Ovary (tissue), 9 donors: Measurements from ENCODE around the gene GALNT6. TPM values are rescaled to one million over a fixed set of nuclear protein-coding genes. Genes with fewer than 3 reads are reported as not detected.

ENCODE experiments used
- DNase-seq, 5 donors: peaks; one replicate each; pipeline ENCODE4 v3.0.0-alpha.2; 2019 to 2020
- H3K27ac ChIP-seq, 2 donors: fragments of 200-600 bp; one replicate each; pipeline versions ENCODE4 v1.5.1 to v1.8.0; 2019 to 2022
- H3K27me3 ChIP-seq: fragments of 200-600 bp; one replicate; pipeline ENCODE4 v1.8.0; 2022
- H3K36me3 ChIP-seq: fragments of 200-600 bp; sonication (generic); one replicate; pipeline ENCODE4 v1.5.1; 2019
- H3K4me1 ChIP-seq: one replicate; pipeline ENCODE4 v1.8.1; 2013; ENCODE audit warnings: mild to moderate bottlenecking, moderate library complexity; ENCODE audit not compliant: insufficient read depth
- H3K4me3 ChIP-seq: fragments of 200-600 bp; sonication (generic); one replicate; pipeline ENCODE4 v1.5.1; 2017
- H3K9me3 ChIP-seq, 2 donors: fragments of 200-600 bp in 1 of 2; sonication (generic) in 1 of 2; one replicate each; pipeline versions ENCODE4 v1.5.1 to v1.8.1; 2013 to 2019; ENCODE audit warnings: mild to moderate bottlenecking in 1 of 2, moderate library complexity in 1 of 2
- CTCF ChIP-seq, 3 donors: fragments of 450-650 bp in 2 of 3; fragments of 200-600 bp in 1 of 3; IDR thresholded peaks; one replicate each; pipeline versions ENCODE4 v1.5.1 to v1.8.0; 2016 to 2022; ENCODE audit warnings: antibody characterized with exemption in 3 of 3, mild to moderate bottlenecking in 1 of 3
- EP300 ChIP-seq: sonication (generic); formaldehyde crosslinking; IDR thresholded peaks from one replicate; pipeline ENCODE4 v1.6.1; 2017; ENCODE audit warnings: antibody characterized with exemption
- POLR2A ChIP-seq: fragments of 450-650 bp; IDR thresholded peaks from one replicate; pipeline ENCODE4 v1.6.1; 2017; ENCODE audit warnings: antibody characterized with exemption, mild to moderate bottlenecking, moderate library complexity
- WGBS, 3 donors: extraction: QIAGEN DNeasy Blood & Tissue Kit in 1 of 3; methylation state at CpG; one replicate each; pipeline versions ENCODE4 v1.1.5 to v1.1.7; 2013 to 2017; 5-methylcytosine and 5-hydroxymethylcytosine counted together
- intact Hi-C, 4 donors: fragments of 100-400 bp; cut with DNase I; formaldehyde crosslinking; loops; one replicate each; pipeline versions ENCODE4 v1.11.0 to v1.15.1; 2022 to 2023
- polyA plus RNA-seq, 2 donors: library from polyadenylated mRNA; stranded (reverse); fragments of 200-250 nt in 1 of 2; fragments of 350-450 nt in 1 of 2; fragmentation: Illumina TruSeq in 1 of 2; extraction: RNeasy Lipid Tissue Mini Kit (QIAGEN cat#74804) in 1 of 2; gene quantifications; one replicate each; pipeline ENCODE4 v1.2.3, GENCODE V29; 2013 to 2014
- total RNA-seq, 7 donors: library from RNA; depleted of rRNA in 2 of 7; stranded (reverse); fragments of >200 nt in 2 of 7; fragmentation: NEBNext Ultra II Directional in 3 of 7; extraction: Animal tissue kit (Norgen Biotek cat#: 25700) in 3 of 7; gene quantifications; one replicate each; pipeline versions ENCODE4 v1.1.0 to v1.2.4, GENCODE V29; 2016 to 2023
- donor health status: DM: no; HTN: no; CAD: no; lungs with moderate emphysema.
- donor health status: DM: no; HTN: no; CAD: no.
- donor health status: Bipolar disorder and iron deficiency.
- donor health status: DM: yes; HTN: yes; CAD: no.
- donor health status: DM: no; HTN: no; CAD: no.
- donor health status: DM: yes; HTN: yes; CAD: no.

Gene GALNT6
- total and polyA plus RNA-seq, 9 donors, result 0.51 to 14.5 (median 2.7) TPM

- Histone ChIP-seq H3K9me3 (no peaks in the 10 kb centered on the region), H3K4me1 (peaks cover 1% of the 10 kb centered on the region), H3K27me3 (no peaks in the 10 kb centered on the region), H3K27ac (no peak overlapping the region), H3K4me3 (no peak overlapping the region), H3K36me3 (no peaks in the 10 kb centered on the region)
- no peak for DNase-seq
- intact Hi-C loops, result no loop called here
- TF ChIP-seq POLR2A (no peak), EP300 (no peak)
These were observed 21.9 kb upstream of the GALNT6 start for GRCh38 chr12:51413149-51413548.

GRCh38 chr12:51409846-51410245 lies 18.6 kb upstream of the GALNT6 start:
- 9 to 23% (median 9%) methylated on average over 8 of the region's 8 CpGs for WGBS, 3 donors
- intact Hi-C loops, result no loop called here
- no peak overlapping the region for H3K4me3 ChIP-seq
- no peaks in the 10 kb centered on the region for H3K36me3 ChIP-seq
- TF ChIP-seq EP300 (no peak), CTCF (IDR thresholded peaks at IDR 0.05) (no peak)
- no peaks in the 10 kb centered on the region for H3K9me3 ChIP-seq
- H3K27me3 ChIP-seq, result no peaks in the 10 kb centered on the region
- H3K27ac ChIP-seq, result no peak overlapping the region
- DNase-seq, result peak in 1 of 5 donors; percentile 67
- peaks cover 1% of the 10 kb centered on the region for H3K4me1 ChIP-seq

DNA sequence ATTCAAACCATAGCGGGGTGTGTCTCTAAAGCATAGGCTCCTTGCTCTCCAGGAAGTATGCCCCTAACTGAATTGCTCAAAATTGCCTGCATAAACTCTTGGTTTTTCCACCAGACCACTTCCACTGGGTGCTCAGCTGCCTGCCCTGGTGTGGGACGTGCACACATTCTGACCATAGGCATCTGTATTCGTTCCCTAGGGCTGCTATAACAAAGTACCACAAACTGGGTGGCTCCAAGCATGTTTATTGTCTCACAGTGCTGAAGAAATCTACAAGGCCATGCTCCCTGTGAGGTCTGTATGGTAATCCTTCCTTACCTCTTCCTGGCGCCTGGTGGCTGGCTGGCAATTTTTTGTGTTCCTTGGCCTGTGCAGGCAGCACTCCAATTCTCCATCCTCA lies 16.4 kb upstream of the GALNT6 start:
- no peak for DNase-seq
- intact Hi-C loops, result no loop called here
- H3K27ac ChIP-seq, result no peak overlapping the region
- no peaks in the 10 kb centered on the region for H3K36me3 ChIP-seq
- peaks cover 1% of the 10 kb centered on the region for H3K4me1 ChIP-seq
- H3K4me3 ChIP-seq, result no peak overlapping the region
- no peaks in the 10 kb centered on the region for H3K9me3 ChIP-seq
- WGBS, 3 donors, result 59 to 64% (median 63%) methylated on average over 4 of the region's 4 CpGs
- H3K27me3 ChIP-seq, result no peaks in the 10 kb centered on the region
- TF ChIP-seq CTCF (IDR thresholded peaks at IDR 0.05), result no peak
- no peak for TF ChIP-seq EP300
- TF ChIP-seq POLR2A, result no peak

DNA sequence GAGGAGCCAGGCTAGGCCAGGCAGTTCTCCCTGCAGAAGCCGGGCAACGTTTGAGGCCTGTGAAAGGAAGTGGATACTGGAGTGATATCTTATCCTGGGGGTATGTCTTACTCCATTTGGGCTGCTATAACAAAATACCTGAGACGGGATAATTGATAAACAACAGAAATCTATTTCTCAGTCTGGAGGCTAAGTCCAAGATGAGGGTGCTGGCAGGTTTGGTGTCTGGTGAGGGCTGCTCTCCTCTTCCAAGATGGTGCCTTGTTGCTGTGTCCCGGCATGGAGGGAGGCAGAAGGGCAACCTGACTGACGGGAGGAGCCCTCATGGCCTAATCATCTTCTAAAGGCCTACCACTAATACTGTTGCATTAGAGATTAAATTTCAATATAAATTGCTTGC lies 15.7 kb upstream of the GALNT6 start:
- Histone ChIP-seq H3K27me3 (no peaks in the 10 kb centered on the region), H3K27ac (no peak overlapping the region), H3K4me3 (no peak overlapping the region), H3K4me1 (peaks cover 1% of the 10 kb centered on the region), H3K36me3 (no peaks in the 10 kb centered on the region), H3K9me3 (no peaks in the 10 kb centered on the region)
- WGBS, 3 donors, result 84 to 88% (median 88%) methylated on average over 5 of the region's 5 CpGs
- no peak for DNase-seq
- intact Hi-C loops, result no loop called here
- no peak for TF ChIP-seq CTCF (IDR thresholded peaks at IDR 0.05)
- TF ChIP-seq EP300, result no peak
- no peak for TF ChIP-seq POLR2A

GRCh38 chr12:51406290-51406689 lies 15.1 kb upstream of the GALNT6 start:
- intact Hi-C loops, result no loop called here
- no peak overlapping the region for H3K27ac ChIP-seq
- WGBS, 3 donors, result 75 to 82% (median 80%) methylated on average over 3 of the region's 3 CpGs

More at GRCh38 chr12:51406290-51406689, 15.1 kb upstream of the GALNT6 start:
- no peaks in the 10 kb centered on the region for H3K27me3 ChIP-seq
- H3K4me1 ChIP-seq, result peaks cover 1% of the 10 kb centered on the region
- no peaks in the 10 kb centered on the region for H3K36me3 ChIP-seq
- DNase-seq, result no peak
- TF ChIP-seq CTCF (IDR thresholded peaks at IDR 0.05), result no peak
- TF ChIP-seq EP300, result no peak
- no peak for TF ChIP-seq POLR2A
- H3K9me3 ChIP-seq, result no peaks in the 10 kb centered on the region
- no peak overlapping the region for H3K4me3 ChIP-seq
